Naive B cell (primary cell): ENCODE data around the gene ATP2B3. TPM values are rescaled to one million over a fixed set of nuclear protein-coding genes. Genes with fewer than 3 reads are reported as not detected.

ENCODE experiments used
- ATAC-seq, 2 donors: fragments of 150-1000 bp; cut with Tn5 transposase; 2 replicates each; pipeline ENCODE4 v1.10.0; 2021; ENCODE audit warnings: low read depth in 2 of 2, mild to moderate bottlenecking in 2 of 2, moderate library complexity in 2 of 2
- DNase-seq: peaks from one replicate; pipeline ENCODE4 v3.0.0; 2022
- H3K27ac Mint-ChIP-seq, 6 donors: one replicate each; pipeline ENCODE4 v1.8.0; 2020 to 2022; ENCODE audit warnings: mild to moderate bottlenecking in 6 of 6, mixed read lengths in 6 of 6, moderate library complexity in 5 of 6, inconsistent platforms in 2 of 6
- H3K27me3 Mint-ChIP-seq, 3 donors: one replicate each; pipeline ENCODE4 v1.8.0; 2021 to 2022; ENCODE audit warnings: mixed read lengths in 3 of 3, mild to moderate bottlenecking in 1 of 3
- H3K36me3 Mint-ChIP-seq, 2 donors: one replicate each; pipeline ENCODE4 v1.8.0; 2020 to 2022; ENCODE audit warnings: mixed read lengths in 2 of 2, inconsistent platforms in 1 of 2, mild to moderate bottlenecking in 1 of 2
- H3K4me1 Mint-ChIP-seq, 3 donors: one replicate each; pipeline ENCODE4 v1.8.0; 2020 to 2022; ENCODE audit warnings: mixed read lengths in 3 of 3, inconsistent platforms in 1 of 3, mild to moderate bottlenecking in 1 of 3, moderate library complexity in 1 of 3
- H3K4me3 Mint-ChIP-seq, 8 donors: one replicate each; pipeline ENCODE4 v1.8.0; 2020 to 2022; ENCODE audit warnings: mild to moderate bottlenecking in 8 of 8, mixed read lengths in 8 of 8, moderate library complexity in 8 of 8, inconsistent platforms in 2 of 8
- H3K9me3 Mint-ChIP-seq, 7 donors: one replicate each; pipeline ENCODE4 v1.8.0; 2020 to 2022; ENCODE audit warnings: mixed read lengths in 7 of 7, mild to moderate bottlenecking in 5 of 7, inconsistent platforms in 2 of 7, moderate library complexity in 1 of 7
- polyA plus RNA-seq, 6 donors: library from polyadenylated mRNA; unstranded; fragments of 300-500 nt; fragmentation: Illumina TruSeq; gene quantifications; one replicate each; pipeline ENCODE4 v1.2.3, GENCODE V29; 2021; ENCODE audit warnings: low read depth in 6 of 6

The ATP2B3 gene
- polyA plus RNA-seq, 6 donors from 2014 or later, result 0.05 TPM; not detected in 5

DNA sequence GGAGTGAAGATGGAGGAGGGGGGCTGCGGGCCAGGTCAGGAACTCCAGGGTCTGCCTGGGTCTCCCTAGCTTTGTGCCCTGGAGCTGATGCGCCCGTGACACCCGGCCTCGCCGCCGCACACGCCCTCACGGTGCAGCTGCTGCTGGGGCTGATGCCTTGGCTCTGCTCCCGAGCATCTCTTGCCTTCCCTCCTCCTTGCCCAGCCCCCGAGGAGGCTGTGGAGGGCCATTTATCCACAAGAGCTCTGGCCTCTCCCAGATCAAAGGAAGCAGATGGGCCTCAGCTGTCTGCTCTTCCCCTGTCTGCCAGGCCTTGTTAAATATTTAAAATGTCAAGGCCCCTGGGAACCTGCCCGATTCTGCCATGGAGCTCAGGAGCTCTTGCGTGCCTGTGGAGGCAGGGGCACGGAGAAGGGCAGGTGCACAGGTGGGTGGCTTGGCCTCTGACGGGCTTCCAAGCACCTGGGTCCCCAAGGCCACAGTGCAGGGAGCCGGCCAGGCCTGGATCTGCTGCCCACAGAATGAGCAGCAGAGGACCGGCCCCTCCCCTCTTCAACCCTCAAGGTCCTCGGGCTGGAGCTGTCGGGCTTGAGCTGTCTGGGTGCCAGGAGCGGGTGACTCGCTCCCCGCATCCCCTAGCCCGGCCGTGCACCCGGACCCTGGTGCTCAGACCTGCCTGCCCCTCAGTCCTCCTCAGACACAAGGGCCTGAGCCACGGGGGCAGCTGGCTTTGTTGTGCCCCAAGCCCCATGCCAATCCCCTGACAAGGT lies 20.3 kb downstream of the ATP2B3 start:
- H3K27me3 Mint-ChIP-seq, result peaks cover 0 to 17% (median 16%) of the 10 kb centered on the region in 3 donors

DNA sequence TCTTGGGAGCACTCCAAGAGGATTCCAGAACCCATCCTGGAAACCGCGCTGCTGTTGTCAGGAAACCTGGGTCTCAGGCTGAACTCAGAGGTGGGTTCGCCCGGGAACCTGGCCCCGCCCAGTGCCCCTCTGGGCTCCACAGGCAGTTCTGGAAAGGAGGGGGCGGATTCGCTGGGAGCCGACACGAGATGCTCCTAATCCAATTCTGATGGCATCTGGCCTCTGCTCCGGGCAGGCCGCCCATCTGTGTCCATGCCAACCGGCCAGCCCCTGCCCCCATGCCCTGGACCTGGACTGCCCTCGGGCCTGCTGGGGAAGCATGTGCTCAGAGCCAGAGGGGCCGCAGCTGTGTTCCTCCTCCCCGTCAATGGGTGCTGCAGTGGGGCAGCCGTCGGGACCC lies 21.0 kb downstream of the ATP2B3 start:
- no peak for ATAC-seq
- Mint-ChIP-seq H3K27ac (peak overlapping the region in 1 of 6 donors; percentile 71), H3K9me3 (no peaks in the 10 kb centered on the region), H3K27me3 (peaks cover 0 to 17% (median 16%) of the 10 kb centered on the region in 3 donors), H3K4me3 (no peak overlapping the region), H3K4me1 (no peaks in the 10 kb centered on the region), H3K36me3 (no peaks in the 10 kb centered on the region)
- no peak for DNase-seq

More for the DNA sequence above, 20.3 kb downstream of the ATP2B3 start:
- H3K4me3 Mint-ChIP-seq, result no peak overlapping the region
- no peaks in the 10 kb centered on the region for H3K9me3 Mint-ChIP-seq
- no peak overlapping the region for H3K27ac Mint-ChIP-seq
- no peak for DNase-seq
- no peaks in the 10 kb centered on the region for H3K4me1 Mint-ChIP-seq
- no peaks in the 10 kb centered on the region for H3K36me3 Mint-ChIP-seq
- ATAC-seq, result no peak

DNA sequence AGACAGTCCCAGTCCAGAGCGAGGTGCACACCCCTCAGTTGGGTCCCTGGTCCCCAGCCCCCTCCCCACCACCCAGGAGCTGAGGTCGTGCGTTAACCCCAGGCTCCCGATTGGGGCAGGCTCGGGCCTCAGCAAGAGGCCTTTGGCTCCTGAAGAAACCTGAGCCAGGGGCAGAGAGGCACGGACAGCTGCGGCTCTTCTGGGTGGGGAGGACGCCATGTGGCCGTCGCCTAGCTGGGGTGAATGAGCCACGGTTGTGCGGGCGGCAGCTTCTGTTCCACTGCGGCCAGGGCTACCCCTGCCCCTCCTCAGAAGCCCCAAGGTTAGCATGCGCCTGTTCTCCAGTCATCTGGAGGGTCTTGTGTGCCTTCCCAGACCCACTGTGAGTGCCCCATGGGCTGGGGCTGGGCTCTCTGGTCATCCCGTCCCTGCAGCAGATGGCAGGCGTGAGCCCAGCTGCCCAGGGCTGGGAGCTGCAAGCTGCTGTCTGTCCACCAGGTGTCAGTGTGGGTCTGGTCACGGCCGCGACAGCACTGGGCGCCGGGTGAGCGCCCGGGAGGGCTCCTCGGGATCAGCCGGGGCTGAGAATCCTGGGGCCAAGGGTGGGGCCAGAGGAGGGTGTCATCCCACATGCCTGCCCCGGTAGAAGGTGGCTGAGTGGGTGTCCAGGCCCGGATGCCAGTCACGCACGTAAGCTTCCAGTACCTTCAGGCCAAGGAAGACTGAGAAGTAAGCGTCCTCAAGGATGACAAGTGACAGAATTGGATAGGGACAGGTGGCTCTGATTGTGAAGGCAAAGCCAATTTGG lies 21.9 kb downstream of the ATP2B3 start:
- DNase-seq (peak; percentile 45), ATAC-seq (peak; percentile 68 to 86)
- Mint-ChIP-seq H3K27ac (no peak overlapping the region), H3K4me1 (no peaks in the 10 kb centered on the region), H3K9me3 (no peaks in the 10 kb centered on the region), H3K36me3 (no peaks in the 10 kb centered on the region), H3K4me3 (no peak overlapping the region), H3K27me3 (peaks cover 0 to 17% (median 16%) of the 10 kb centered on the region in 3 donors)

DNA sequence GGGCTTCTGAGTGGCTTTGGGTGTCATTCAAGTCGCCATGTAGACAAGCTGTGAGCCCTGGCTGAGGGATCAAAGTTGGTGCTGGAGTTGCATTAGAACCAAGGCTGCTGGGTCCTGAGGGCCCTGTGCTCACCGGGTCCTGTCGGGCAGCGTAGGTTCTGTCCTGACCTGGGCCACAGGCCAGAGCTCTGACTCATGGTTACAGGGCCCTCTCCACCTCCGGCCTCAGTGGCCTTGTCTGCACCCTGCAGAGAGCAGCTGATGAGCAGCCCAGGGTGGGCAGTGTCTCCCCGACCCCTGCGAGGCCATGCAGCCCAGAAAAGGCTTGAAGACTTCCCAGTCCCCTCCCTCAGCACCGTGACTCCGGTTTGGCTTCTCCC lies 22.5 kb downstream of the ATP2B3 start:
- H3K9me3 Mint-ChIP-seq, result no peaks in the 10 kb centered on the region
- no peaks in the 10 kb centered on the region for H3K4me1 Mint-ChIP-seq
- H3K27me3 Mint-ChIP-seq, result peaks cover 0 to 17% (median 16%) of the 10 kb centered on the region in 3 donors
- no peak for DNase-seq
- no peak overlapping the region for H3K27ac Mint-ChIP-seq
- no peak for ATAC-seq
- H3K4me3 Mint-ChIP-seq, result no peak overlapping the region
- no peaks in the 10 kb centered on the region for H3K36me3 Mint-ChIP-seq

DNA sequence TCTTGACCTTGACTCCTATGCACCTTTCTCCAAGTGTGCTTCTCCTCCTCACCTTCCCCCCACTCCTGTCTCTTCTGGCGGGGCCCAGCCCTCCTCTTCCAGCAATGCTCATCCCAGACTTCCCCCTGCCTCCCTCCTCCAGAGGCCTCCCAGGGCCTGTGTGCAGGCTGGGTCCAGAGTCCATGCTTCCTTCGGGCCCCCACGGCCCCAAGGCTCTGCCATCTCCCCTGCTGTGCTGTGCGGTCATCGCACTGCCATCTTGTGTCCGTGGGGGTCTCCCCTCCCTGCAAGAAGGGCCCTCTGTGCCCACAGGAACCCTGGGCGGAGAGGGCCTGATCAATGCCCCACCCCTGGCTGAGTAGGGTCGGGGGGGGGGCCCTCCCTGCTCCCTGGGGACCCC lies 27.3 kb downstream of the ATP2B3 start:
- DNase-seq, result no peak
- Mint-ChIP-seq H3K9me3 (peaks cover 0 to 2% (median 0%) of the 10 kb centered on the region in 7 donors), H3K4me1 (no peaks in the 10 kb centered on the region), H3K36me3 (no peaks in the 10 kb centered on the region), H3K4me3 (no peak overlapping the region), H3K27me3 (peaks cover 0 to 41% (median 37%) of the 10 kb centered on the region in 3 donors), H3K27ac (no peak overlapping the region)
- ATAC-seq, result no peak

DNA sequence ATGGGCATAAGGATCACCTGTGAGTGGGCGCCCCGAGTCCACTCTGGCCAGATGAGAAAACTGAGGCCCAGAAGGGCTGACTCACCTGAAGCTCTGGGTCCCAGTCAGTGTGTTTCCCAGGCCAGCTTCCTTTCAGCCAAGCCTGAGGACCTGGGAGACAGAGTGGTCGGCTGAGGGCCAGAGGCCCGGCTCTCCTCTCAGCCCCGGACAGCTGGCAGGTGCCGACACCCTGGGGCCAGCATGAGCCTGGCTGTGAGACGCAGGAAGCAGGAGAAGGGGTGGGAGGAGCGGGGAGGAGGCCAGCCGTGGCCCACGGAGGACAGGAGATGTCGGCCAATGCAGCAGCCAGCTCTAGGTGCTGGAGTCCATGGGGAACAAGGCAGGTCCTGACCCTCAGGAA lies 28.9 kb downstream of the ATP2B3 start:
- no peak overlapping the region for H3K27ac Mint-ChIP-seq
- no peaks in the 10 kb centered on the region for H3K4me1 Mint-ChIP-seq
- no peaks in the 10 kb centered on the region for H3K36me3 Mint-ChIP-seq
- no peak overlapping the region for H3K4me3 Mint-ChIP-seq
- H3K27me3 Mint-ChIP-seq, result peaks cover 0 to 27% (median 27%) of the 10 kb centered on the region in 3 donors
- no peak for ATAC-seq
- no peak for DNase-seq
- H3K9me3 Mint-ChIP-seq, result peaks cover 0 to 5% (median 0%) of the 10 kb centered on the region in 7 donors

DNA sequence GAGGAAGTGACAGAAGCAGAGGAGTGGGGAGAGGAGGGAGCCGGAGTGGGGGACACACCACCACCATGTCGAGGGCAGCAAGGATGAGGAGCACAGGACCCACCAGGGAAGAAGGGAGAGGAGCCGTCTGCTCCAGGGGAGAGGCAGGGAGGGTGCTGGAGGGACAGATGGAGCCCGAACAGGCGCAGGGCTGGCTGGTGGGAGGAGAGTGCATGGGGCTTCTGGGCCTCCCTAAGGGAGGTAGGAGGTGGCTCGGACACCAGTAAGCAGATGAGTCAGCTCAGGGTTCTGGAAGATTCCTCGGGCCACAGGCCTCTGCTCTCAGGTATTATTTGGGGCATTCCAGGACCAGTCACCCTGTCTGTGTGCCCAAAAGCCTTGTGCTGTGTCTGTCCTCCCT lies 29.8 kb downstream of the ATP2B3 start:
- ATAC-seq, result no peak
- Mint-ChIP-seq H3K27me3 (peaks cover 0 to 27% (median 26%) of the 10 kb centered on the region in 3 donors), H3K4me1 (no peaks in the 10 kb centered on the region), H3K36me3 (no peaks in the 10 kb centered on the region), H3K27ac (no peak overlapping the region), H3K4me3 (no peak overlapping the region), H3K9me3 (peaks cover 0 to 6% (median 0%) of the 10 kb centered on the region in 7 donors)
- no peak for DNase-seq

DNA sequence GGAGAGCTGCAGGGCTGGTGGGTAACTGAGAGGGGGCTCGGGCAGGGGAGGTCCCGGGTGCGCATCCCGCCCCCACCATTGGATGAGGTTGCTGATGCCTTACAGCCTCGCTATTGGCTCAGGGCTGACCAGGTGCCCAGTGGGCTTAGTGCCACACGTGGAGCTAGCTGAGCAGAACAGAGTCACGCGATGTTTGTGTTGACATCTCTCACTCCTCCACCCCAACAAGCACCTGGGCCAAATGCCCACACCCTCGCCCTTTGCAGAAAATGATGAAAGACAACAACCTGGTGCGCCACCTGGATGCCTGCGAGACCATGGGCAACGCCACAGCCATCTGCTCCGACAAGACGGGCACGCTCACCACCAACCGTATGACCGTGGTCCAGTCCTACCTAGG lies 31.8 kb downstream of the ATP2B3 start:
- H3K4me3 Mint-ChIP-seq, result no peak overlapping the region
- H3K36me3 Mint-ChIP-seq, result no peaks in the 10 kb centered on the region
- no peak for DNase-seq
- H3K27me3 Mint-ChIP-seq, result peaks cover 0 to 46% (median 39%) of the 10 kb centered on the region in 3 donors
- H3K27ac Mint-ChIP-seq, result no peak overlapping the region
- H3K9me3 Mint-ChIP-seq, result peaks cover 0 to 6% (median 0%) of the 10 kb centered on the region in 7 donors
- ATAC-seq, result no peak
- no peaks in the 10 kb centered on the region for H3K4me1 Mint-ChIP-seq

DNA sequence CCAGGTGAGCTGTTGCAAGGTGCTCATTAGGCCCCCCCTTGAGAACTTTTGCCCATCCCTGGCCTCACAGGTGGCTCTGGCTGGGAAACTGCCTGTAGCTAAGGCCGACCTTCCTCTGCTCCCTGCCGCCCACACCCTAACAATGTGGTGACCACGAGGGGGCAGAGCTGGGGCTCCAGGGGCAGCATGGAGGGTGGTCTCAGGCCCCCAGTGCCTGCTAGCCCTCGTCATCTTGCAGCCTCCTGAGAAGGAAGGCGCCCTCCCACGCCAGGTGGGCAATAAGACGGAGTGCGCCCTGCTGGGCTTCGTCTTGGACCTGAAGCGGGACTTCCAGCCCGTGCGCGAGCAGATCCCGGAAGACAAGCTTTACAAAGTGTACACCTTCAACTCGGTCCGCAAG lies 32.4 kb downstream of the ATP2B3 start:
- no peaks in the 10 kb centered on the region for H3K36me3 Mint-ChIP-seq
- peak overlapping the region in 1 of 6 donors; percentile 75 for H3K27ac Mint-ChIP-seq
- H3K9me3 Mint-ChIP-seq, result peaks cover 0 to 6% (median 0%) of the 10 kb centered on the region in 7 donors
- peaks cover 0 to 46% (median 39%) of the 10 kb centered on the region in 3 donors for H3K27me3 Mint-ChIP-seq
- H3K4me3 Mint-ChIP-seq, result no peak overlapping the region
- no peaks in the 10 kb centered on the region for H3K4me1 Mint-ChIP-seq
- DNase-seq, result no peak
- ATAC-seq, result no peak

DNA sequence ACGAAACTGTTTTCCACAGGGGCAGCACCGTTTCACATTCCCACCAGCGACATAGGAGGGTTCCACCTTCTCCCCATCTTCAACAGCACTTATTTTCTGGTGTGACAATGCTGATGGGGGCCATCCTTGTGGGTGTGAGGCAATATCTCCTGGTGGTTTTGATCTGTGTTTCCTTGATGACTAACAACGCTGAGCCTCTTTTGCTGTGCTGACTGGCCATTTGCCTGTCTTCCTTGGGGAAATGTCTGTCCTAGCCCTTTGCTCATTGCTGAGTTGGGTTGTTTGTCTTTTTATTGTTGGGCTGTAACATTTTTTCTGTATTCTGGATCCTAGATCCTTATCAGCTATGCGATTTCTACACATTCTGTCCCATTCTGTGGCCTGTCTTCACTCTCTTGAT lies 33.7 kb downstream of the ATP2B3 start:
- Mint-ChIP-seq H3K27me3 (peaks cover 0 to 46% (median 33%) of the 10 kb centered on the region in 3 donors), H3K36me3 (no peaks in the 10 kb centered on the region), H3K9me3 (peaks cover 0 to 6% (median 0%) of the 10 kb centered on the region in 7 donors), H3K4me1 (peaks cover 0 to 7% (median 0%) of the 10 kb centered on the region in 3 donors), H3K27ac (no peak overlapping the region), H3K4me3 (no peak overlapping the region)
- ATAC-seq (no peak), DNase-seq (no peak)

DNA sequence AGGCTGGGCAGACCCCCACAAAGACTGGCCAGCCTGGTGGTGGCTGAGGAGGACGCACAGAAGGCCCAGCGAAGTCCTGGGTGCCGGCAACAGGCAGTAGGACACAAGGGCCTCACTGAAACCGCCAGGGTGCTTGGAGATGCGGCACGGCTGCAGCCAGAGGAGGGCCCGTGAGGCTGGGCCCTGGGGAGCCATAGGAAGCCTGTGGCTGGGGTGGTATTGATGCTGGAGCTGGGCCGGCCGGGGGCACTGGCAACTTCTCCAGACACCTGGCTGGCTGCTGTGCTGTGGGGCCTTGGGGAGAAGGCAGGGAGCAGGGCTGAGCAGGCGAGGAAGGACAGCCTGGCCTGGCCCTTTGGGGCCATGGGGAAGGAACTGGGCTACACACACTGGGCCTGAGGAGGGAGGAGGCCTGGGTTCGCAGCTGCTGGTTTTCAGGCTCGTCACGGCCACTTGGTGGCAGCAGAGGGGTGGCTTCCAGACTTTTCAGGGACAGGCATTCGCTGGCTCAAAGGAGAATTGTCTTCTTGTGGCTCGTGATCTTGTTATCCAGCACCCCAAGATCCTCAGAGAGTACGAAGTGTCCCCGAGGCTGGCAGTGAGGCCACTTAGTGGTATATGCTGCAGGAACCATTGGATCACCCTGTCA lies 37.2 kb downstream of the ATP2B3 start:
- Mint-ChIP-seq H3K27me3 (peaks cover 0 to 29% (median 19%) of the 10 kb centered on the region in 3 donors), H3K36me3 (no peaks in the 10 kb centered on the region), H3K27ac (no peak overlapping the region), H3K4me3 (no peak overlapping the region), H3K4me1 (peaks cover 0 to 7% (median 0%) of the 10 kb centered on the region in 3 donors), H3K9me3 (peaks cover 0 to 3% (median 0%) of the 10 kb centered on the region in 7 donors)
- ATAC-seq (peak; percentile 72 to 78), DNase-seq (peak; percentile 57)

DNA sequence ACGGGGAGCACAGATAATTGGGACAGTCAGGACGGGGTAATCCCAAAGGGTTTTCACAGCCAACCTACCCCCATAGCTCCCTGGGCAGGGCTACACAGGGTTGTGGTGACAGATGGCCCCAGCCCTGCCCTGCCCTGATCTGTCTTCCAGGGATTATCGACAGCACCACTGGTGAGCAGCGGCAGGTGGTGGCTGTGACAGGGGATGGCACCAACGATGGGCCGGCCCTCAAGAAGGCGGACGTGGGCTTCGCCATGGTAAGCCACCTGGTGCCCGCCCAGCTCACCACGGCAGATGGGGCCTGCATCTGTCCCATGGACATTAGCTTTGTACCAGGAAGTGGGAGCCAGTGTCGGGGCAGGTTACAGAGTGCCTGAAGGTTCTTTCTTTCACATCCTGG lies 39.3 kb downstream of the ATP2B3 start:
- Mint-ChIP-seq H3K4me1 (peaks cover 0 to 7% (median 0%) of the 10 kb centered on the region in 3 donors), H3K9me3 (no peaks in the 10 kb centered on the region), H3K4me3 (no peak overlapping the region), H3K27me3 (peaks cover 0 to 38% (median 19%) of the 10 kb centered on the region in 3 donors), H3K27ac (no peak overlapping the region), H3K36me3 (no peaks in the 10 kb centered on the region)
- DNase-seq (no peak), ATAC-seq (no peak)

DNA sequence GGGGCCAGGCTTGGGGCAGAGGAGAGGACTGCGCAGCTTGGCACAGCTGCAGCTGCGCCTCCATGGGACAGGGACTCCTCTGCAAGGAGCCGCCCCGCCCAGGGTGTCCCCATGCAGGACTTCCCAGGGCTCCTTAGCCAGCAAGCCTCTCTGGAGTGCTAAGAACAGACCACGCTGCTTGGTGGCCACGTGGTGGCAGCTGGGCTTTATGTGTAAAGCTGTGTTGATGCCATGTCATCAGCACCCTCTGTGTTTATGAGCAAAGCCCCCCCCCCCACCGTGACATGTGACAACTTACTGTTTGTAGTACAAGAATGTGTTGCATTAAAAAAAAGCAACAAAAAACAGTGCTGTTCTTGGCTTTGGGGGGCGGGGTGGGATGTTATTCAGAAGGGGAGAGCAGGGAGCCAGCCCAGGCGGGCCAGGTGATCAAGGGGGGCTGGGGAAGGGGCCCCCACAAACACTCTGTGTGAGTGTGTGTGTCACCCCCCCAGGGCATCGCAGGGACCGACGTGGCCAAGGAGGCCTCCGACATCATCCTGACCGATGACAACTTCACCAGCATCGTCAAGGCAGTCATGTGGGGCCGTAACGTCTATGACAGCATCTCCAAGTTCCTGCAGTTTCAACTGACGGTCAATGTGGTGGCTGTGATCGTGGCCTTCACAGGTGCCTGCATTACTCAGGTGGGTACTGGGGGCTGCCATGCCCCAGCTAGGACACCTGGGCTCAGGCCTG lies 40.3 kb downstream of the ATP2B3 start:
- H3K9me3 Mint-ChIP-seq, result no peaks in the 10 kb centered on the region
- no peak for DNase-seq
- H3K36me3 Mint-ChIP-seq, result no peaks in the 10 kb centered on the region
- peaks cover 0 to 29% (median 12%) of the 10 kb centered on the region in 3 donors for H3K27me3 Mint-ChIP-seq
- H3K4me3 Mint-ChIP-seq, result no peak overlapping the region
- peaks cover 0 to 7% (median 0%) of the 10 kb centered on the region in 3 donors for H3K4me1 Mint-ChIP-seq
- no peak overlapping the region for H3K27ac Mint-ChIP-seq
- no peak for ATAC-seq
